ENCODE results near the gene PRDM16. TPM values are rescaled to one million over a fixed set of nuclear protein-coding genes. Genes with fewer than 3 reads are reported as not detected.

PRDM16 gene
- total and polyA plus RNA-seq, 2 donors (not counting 1 experiment from before 2014, with no cell fraction given): 0.03 to 0.12 TPM

DNA sequence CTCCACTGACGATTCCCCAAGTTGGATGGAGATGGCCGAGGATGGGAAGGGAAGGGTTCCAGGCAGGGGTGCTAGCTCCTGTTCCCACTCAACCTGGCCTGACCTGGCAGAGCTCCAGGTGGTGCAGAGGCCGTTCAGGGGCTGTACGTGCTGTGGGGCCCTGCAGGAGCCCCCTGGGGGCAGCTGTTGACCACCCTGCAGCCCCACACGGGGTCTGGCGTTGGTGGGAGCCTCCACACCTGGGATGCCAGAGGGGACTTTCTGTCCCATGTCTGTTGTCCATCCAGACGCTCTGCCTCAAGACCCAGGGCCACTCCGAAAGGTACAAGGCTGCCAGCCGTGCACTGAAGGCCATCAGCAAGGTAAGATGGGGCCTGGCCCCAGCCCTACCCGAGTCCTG is 405.4 kb downstream of the PRDM16 start:
- H2AFZ ChIP-seq (ENCODE audit: insufficient read depth, low read depth, low read length, poor library complexity, severe bottlenecking): no peak overlapping the region
- DNase-seq: no peak
- no peak overlapping the region for H3K4me3 Mint-ChIP-seq
- peaks cover 4% of the 10 kb centered on the region for H3K4me1 Mint-ChIP-seq
- no peak overlapping the region for H3K4me3 ChIP-seq (ENCODE audit: control extremely low read depth in 1 of 5, extremely low read depth in 1 of 5, insufficient read depth in 1 of 5, low read depth in 2 of 5, low read length in 4 of 5)
- no peak overlapping the region for H3K9ac ChIP-seq (ENCODE audit: low read length)
- H3K4me2 ChIP-seq (replicated peaks; ENCODE audit: low read depth, low read length, poor library complexity, severe bottlenecking): no peak overlapping the region
- H3K36me3 ChIP-seq (replicated peaks in 1 of 2; ENCODE audit: control extremely low read depth in 1 of 2, control insufficient read depth in 1 of 2, extremely low read depth in 1 of 2, insufficient read depth in 2 of 2, low read length in 1 of 2): no peaks in the 10 kb centered on the region
- peaks cover 0 to 3% (median 0%) of the 10 kb centered on the region in 3 donors for H3K9me3 ChIP-seq (ENCODE audit: control extremely low read depth in 1 of 3, control insufficient read depth in 2 of 3, insufficient read depth in 1 of 3, low read length in 2 of 3)
- ChIA-PET CTCF (no interaction called here), POLR2A (no interaction called here)
- no peak for ATAC-seq (ENCODE audit: low read depth)
- no peaks in the 10 kb centered on the region for H3K79me2 ChIP-seq (ENCODE audit: control insufficient read depth, insufficient read depth, low read length)
- H3K27ac Mint-ChIP-seq: no peak overlapping the region
- H3K27ac ChIP-seq (ENCODE audit: low read length in 2 of 2): no peak overlapping the region
- no peaks in the 10 kb centered on the region for H3K27me3 ChIP-seq (replicated peaks in 1 of 4; ENCODE audit: control extremely low read depth in 1 of 4, control insufficient read depth in 3 of 4, insufficient read depth in 4 of 4, low read length in 3 of 4)
- intact Hi-C loops (cut with micrococcal nuclease): no loop called here
- no peak for TF ChIP-seq CTCF (IDR thresholded peaks at IDR 0.05)
- TF ChIP-seq EZH2 (IDR thresholded peaks at IDR 0.05; ENCODE audit: borderline replicate concordance, insufficient read depth, low read depth, low read length, poor library complexity, severe bottlenecking): no peak
- no peaks in the 10 kb centered on the region for H3K4me1 ChIP-seq (ENCODE audit: control insufficient read depth in 2 of 2, insufficient read depth in 2 of 2, low read length in 2 of 2)
- WGBS (ENCODE audit: insufficient coverage): 77% methylated on average over 10 of the region's 10 CpGs
- H3K9me3 Mint-ChIP-seq (ENCODE audit: insufficient read depth): no peaks in the 10 kb centered on the region
- no peaks in the 10 kb centered on the region for H3K27me3 Mint-ChIP-seq
- no peaks in the 10 kb centered on the region for H4K20me1 ChIP-seq (ENCODE audit: control insufficient read depth, insufficient read depth, low read length, poor library complexity, severe bottlenecking)

- Histone ChIP-seq H3K4me1 (ENCODE audit: control insufficient read depth in 2 of 2, insufficient read depth in 2 of 2, low read length in 2 of 2) (no peaks in the 10 kb centered on the region), H4K20me1 (ENCODE audit: control insufficient read depth, insufficient read depth, low read length, poor library complexity, severe bottlenecking) (no peaks in the 10 kb centered on the region), H3K4me3 (ENCODE audit: control extremely low read depth in 1 of 5, extremely low read depth in 1 of 5, insufficient read depth in 1 of 5, low read depth in 2 of 5, low read length in 4 of 5) (no peak overlapping the region), H3K79me2 (ENCODE audit: control insufficient read depth, insufficient read depth, low read length) (no peaks in the 10 kb centered on the region), H3K36me3 (replicated peaks in 1 of 2; ENCODE audit: control extremely low read depth in 1 of 2, control insufficient read depth in 1 of 2, extremely low read depth in 1 of 2, insufficient read depth in 2 of 2, low read length in 1 of 2) (no peaks in the 10 kb centered on the region), H3K4me2 (replicated peaks; ENCODE audit: low read depth, low read length, poor library complexity, severe bottlenecking) (no peak overlapping the region), H3K9me3 (ENCODE audit: control extremely low read depth in 1 of 3, control insufficient read depth in 2 of 3, insufficient read depth in 1 of 3, low read length in 2 of 3) (peaks cover 0 to 3% (median 0%) of the 10 kb centered on the region in 3 donors), H2AFZ (ENCODE audit: insufficient read depth, low read depth, low read length, poor library complexity, severe bottlenecking) (no peak overlapping the region), H3K27me3 (replicated peaks in 1 of 4; ENCODE audit: control extremely low read depth in 1 of 4, control insufficient read depth in 3 of 4, insufficient read depth in 4 of 4, low read length in 3 of 4) (no peaks in the 10 kb centered on the region), H3K9ac (ENCODE audit: low read length) (no peak overlapping the region), H3K27ac (ENCODE audit: low read length in 2 of 2) (no peak overlapping the region)
- Mint-ChIP-seq H3K27ac (no peak overlapping the region), H3K4me1 (no peaks in the 10 kb centered on the region), H3K4me3 (no peak overlapping the region), H3K27me3 (no peaks in the 10 kb centered on the region), H3K9me3 (ENCODE audit: insufficient read depth) (no peaks in the 10 kb centered on the region)
- DNase-seq (no peak), ATAC-seq (ENCODE audit: low read depth) (no peak)
- intact Hi-C loops (cut with micrococcal nuclease): no loop called here
- TF ChIP-seq CTCF (IDR thresholded peaks at IDR 0.05) (no peak), EZH2 (IDR thresholded peaks at IDR 0.05; ENCODE audit: borderline replicate concordance, insufficient read depth, low read depth, low read length, poor library complexity, severe bottlenecking) (no peak)
- ChIA-PET CTCF (no interaction called here), POLR2A (no interaction called here)
- 83% methylated on average over 13 of the region's 14 CpGs for WGBS (ENCODE audit: insufficient coverage)
Observed at GRCh38 chr1:3475839-3476573, 407.0 kb downstream of the PRDM16 start.
